ENCODE data around the gene DPM1.

The DPM1 gene

DNA sequence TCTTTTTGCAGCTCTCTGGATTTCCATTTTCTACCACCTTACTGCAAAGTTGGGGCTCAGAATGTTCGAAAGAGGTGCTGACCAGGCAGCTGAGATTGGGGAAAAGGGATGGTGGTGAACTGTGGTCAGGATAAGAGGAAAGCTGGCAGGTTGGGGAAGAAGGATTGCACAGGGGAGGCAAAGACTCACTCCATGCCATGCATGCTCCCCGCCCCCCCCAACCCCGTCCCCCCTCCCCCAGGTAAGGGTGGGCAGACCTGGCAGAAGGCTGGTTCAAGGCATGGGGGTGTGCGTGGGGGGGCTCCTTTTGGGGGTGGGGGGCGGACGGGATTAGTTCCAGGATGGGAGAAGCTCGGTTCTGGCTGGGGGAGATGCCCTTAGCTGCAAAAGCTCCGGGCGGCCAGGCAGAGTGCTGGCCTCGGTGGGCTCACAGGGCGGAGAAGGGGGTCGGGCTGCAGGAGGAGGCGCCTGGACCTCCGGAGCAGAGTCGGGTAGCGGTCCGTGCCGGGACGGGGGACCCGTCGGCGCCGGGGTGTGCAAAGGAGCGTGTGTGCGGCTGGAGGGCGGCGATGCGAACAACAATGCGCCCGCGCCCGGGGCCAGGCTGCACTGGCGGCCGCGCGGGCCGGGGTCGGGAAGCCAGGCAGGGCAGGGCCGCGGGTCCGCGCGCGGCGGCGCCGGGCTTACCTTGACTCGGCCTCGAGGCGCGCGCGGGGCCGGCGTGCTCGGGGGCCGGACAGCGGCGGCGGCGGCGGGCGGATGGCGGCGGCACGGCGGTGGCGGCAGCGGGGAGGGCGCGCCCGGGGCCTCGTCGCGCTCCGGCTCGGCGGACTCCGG lies 28.0 kb downstream of the DPM1 start:
- DNase-seq (ENCODE audit: low spot score) = no peak

DNA sequence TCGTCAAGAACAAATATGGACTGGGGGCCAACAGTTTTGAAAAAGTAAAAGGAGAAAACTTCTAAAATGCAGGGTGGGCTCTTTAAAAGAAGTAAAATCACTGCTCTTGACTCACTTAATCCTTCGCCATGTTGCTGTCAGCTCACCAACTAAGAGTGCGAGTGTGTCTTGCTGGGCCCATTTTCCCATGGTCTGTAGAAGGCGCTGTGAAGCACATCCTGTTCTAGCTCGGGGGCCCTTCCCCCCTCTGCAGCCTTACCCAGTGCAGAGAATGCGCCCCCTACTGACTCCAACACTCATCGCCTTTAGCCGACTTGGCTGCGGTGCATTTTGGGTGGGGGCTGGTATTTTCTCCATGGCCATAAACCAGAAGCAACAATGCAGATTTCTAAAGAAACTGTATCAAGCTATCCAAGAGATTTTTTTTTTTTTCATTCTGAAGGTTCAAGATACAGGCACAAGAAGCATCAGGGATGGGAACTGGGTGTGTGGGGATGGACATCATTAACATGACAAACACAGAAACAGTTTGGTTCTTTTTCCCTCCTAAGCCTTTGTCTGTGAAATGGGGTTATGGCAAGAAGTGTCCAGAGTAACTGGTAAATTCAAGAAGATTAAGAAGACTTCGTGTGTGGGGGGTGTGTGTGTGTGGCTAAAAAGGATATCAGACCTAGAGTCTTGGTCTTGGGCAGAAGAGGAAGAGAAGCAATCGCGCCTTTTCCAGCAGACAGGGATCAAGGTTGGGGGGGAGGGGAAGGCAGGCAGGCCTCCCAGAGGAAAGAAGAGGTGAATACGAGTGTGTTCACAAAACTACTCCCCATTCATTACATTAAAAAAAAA lies 28.8 kb downstream of the DPM1 start:
- DNase-seq (ENCODE audit: low spot score) = peak; percentile 85

DNA sequence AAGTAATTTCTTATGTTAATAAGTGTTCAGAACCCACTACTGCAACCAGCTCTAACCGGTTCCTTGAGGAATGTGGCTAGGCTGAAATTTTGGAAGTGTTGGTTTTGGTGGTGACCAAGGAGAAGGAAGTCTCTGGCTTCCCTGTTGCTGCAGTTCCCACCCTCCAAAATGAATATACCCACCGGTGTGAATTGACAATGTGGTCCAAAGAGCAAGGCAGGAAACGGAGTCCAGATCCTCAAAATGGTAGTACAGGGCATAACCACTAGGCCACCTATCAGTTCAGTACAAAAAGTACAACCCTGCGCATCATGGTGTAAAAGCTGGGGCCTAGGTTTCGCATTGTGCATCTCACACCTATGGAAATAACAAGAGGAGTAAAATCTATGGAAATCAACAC lies 29.9 kb downstream of the DPM1 start:
- no peak for DNase-seq (ENCODE audit: low spot score)

GRCh38 chr20:50926530-50926929 lies 31.8 kb downstream of the DPM1 start:
- no peak for DNase-seq (ENCODE audit: low spot score)

GRCh38 chr20:50924261-50924920 lies 33.9 kb downstream of the DPM1 start:
- no peak for DNase-seq (ENCODE audit: low spot score)

GRCh38 chr20:50921803-50922501 lies 36.4 kb downstream of the DPM1 start:
- DNase-seq (ENCODE audit: low spot score) = no peak

- DNase-seq (ENCODE audit: low spot score) = peak; percentile 36
These were observed 37.3 kb downstream of the DPM1 start for GRCh38 chr20:50920997-50921396.

GRCh38 chr20:50919567-50919966 lies 38.8 kb downstream of the DPM1 start:
- peak; percentile 41 for DNase-seq (ENCODE audit: low spot score)

- peak; percentile 33 for DNase-seq (ENCODE audit: low spot score)
These were observed 39.9 kb downstream of the DPM1 start for GRCh38 chr20:50918403-50918802.

DNA sequence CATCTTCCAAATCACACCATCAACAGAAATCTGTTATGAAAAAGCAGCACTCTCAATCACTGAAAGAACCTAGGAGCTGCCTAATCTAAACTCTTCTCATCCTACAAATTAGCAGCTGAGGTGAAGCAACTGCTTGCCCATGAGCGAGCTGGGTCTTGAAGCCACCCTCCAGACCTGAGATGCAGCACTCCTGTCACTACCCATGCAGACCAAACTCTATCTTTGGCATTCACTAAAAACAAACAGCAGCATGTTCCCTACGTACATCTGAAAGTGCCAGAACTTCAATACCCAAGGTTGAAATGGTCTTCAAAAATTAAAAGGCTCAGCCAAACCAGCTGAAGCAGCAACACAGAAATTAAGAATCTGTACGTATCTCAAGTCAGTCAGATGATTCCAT lies 41.4 kb downstream of the DPM1 start:
- DNase-seq (ENCODE audit: low spot score) = no peak

DNA sequence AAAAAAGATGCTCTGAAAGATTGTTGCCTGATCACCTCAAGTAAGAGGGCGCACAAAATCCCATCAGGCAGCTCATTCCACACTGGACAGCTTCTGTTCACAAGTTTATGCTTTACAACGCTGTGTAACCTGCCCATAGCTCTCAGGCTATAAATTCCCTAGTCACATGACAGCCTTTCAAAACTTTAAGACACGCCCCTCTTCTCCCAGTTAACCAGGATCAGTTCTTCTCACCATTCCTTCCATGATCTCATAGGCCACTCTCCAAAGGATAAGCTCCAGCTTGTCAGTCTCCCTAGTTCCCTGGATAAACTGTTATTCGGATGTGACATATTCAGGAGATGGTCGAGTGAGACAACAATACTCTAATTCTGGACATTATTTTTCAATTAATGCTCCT lies 42.1 kb downstream of the DPM1 start:
- DNase-seq (ENCODE audit: low spot score) = no peak

DNA sequence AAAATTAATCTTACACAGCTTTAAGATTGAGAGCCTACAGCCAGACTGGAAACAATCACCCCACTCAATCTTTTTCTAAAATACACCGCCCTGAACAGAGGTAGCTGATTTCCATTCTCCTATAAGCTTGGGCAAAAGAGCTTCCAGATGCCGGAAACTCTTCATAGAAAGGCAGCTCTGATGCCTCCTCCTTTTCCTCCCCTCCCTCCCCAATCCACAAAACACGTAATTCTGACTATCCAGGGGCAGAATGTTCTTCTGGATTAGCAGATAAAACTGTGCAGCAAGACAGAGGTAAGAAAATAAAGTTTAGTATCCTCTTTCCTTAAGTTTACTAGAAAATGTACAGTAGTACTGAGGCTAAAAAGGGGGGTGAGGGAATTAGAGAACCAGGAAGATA lies 42.9 kb downstream of the DPM1 start:
- DNase-seq (ENCODE audit: low spot score) = peak; percentile 52

DNA sequence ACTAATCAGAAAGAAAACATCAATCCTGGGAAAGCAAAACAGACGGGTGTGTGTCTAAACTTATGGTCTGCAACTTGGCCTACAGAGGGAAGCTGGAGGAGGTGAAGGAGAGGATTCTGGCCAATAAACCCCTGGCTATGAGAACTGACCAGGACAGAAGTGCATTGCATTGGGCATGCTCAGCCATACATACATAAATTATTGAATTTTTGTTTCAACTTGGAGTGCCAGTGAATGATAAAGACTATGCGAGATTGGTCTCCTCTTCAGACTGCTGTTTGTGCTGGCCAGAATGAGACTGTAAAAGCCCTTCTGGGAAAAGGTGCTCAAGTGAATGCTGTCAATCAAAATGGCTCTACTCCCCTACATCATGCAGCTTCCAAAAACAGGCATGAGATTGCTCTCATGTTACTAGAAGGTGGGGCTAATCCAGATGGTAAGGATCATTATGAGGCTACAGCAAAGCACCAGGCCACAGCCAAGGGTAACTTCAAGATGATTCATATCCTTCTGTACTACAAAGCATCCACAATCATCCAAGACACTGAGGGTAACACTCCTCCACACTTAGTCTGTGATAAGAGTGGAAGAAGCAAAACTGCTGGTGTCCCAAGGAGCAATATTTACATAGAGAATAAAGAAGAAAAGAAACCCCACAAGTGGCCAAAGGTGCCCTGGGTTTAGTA lies 44.5 kb downstream of the DPM1 start:
- DNase-seq (ENCODE audit: low spot score) = peak; percentile 62

DNA sequence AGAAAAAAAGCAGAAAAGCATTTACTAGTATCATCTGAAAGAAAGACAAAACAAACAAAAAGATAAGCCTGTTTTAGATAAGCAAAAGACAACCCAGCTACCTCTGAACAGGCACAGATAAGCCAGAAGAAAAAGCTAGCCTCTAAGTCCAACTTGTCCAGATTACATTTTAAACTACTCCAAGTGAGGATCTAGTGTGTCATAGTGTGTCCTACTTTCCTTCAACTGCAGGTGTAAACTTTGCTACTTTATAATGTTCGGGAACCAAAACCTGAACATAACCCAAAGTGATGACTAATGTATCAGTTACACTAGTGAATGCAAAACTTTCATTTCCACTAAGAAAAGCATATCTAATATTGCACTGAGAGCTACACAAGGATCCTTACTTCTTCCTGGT lies 46.6 kb downstream of the DPM1 start:
- no peak for DNase-seq (ENCODE audit: low spot score)

DNA sequence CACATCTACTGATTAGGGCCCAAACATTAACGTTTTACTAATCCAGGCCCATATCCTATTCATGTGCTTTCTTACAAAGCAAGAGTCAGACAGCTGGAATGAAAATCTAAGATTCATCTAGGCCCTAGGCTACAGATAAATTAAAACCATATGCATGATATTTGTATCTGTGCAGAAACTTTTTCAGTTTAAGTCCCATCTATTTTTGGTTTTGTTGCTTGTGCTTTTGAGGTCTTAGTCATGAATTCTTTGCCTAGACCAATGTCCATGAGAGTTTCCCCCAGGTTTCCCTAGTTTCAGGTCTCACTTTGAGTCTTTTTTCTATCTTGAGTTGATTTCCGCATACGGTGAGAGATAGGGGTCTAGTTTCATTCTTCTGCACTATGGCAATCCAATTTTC lies 47.3 kb downstream of the DPM1 start:
- peak; percentile 83 for DNase-seq (ENCODE audit: low spot score)

DNA sequence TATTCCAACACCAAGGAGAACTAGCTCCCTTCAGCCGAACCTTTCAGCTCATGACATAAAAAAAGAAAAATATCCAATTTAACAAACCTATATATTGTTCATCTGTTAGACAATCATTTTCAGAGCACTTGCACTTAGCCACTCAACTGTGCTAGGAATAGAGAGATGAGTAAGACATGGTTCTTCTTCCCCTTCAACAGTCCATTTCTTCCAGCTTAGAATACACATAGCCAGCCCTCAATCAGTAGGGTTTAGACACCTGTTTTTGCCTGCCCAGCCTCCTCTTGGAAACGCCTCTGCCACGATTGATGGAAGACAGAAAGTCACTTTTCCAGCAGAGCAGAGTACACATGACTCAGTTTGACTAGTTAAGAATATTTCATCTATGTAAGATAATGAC lies 48.9 kb downstream of the DPM1 start:
- DNase-seq (ENCODE audit: low spot score) = no peak

GRCh38 chr20:50904067-50904570 lies 54.2 kb downstream of the DPM1 start:
- DNase-seq (ENCODE audit: low spot score) = no peak

GRCh38 chr20:50903353-50904051 lies 54.8 kb downstream of the DPM1 start:
- no peak for DNase-seq (ENCODE audit: low spot score)

GRCh38 chr20:50901301-50901700 lies 57.0 kb downstream of the DPM1 start:
- DNase-seq (ENCODE audit: low spot score) = no peak

- DNase-seq (ENCODE audit: low spot score) = no peak
These were observed 58.1 kb downstream of the DPM1 start for GRCh38 chr20:50900261-50900660.

GRCh38 chr20:50898475-50898874 lies 59.9 kb downstream of the DPM1 start:
- no peak for DNase-seq (ENCODE audit: low spot score)

Measured in AG08395 (cell line).